ENCODE results near the gene CARMIL1.

CARMIL1 gene

GRCh38 chr6:25660512-25660911, 381.3 kb downstream of the CARMIL1 start:
- DNase-seq (ENCODE audit: low read depth): no peak

GRCh38 chr6:25661129-25661779, 382.1 kb downstream of the CARMIL1 start:
- no peak for DNase-seq (ENCODE audit: low read depth)

GRCh38 chr6:25665455-25665854, 386.3 kb downstream of the CARMIL1 start:
- DNase-seq (ENCODE audit: low read depth): no peak

GRCh38 chr6:25669413-25669812, 390.2 kb downstream of the CARMIL1 start:
- DNase-seq (ENCODE audit: low read depth): no peak

Data from stimulated activated CD8-positive, alpha-beta memory T cell treated with anti-CD3 and anti-CD28 coated beads, Interleukin-15, amount 100 ng/mL, for 24 hours (primary cell).